TTC549 (cell line): ENCODE results near the gene RBP5.

Experiments used
- FAIRE-seq: peaks from 2 replicates; lab custom pipeline; 2012; peaks lifted over from hg19 to GRCh38; lab: Jason Lieb, UNC

The RBP5 gene

GRCh38 chr12:7101047-7101693, 27.5 kb downstream of the RBP5 start:
- FAIRE-seq, result no peak

DNA sequence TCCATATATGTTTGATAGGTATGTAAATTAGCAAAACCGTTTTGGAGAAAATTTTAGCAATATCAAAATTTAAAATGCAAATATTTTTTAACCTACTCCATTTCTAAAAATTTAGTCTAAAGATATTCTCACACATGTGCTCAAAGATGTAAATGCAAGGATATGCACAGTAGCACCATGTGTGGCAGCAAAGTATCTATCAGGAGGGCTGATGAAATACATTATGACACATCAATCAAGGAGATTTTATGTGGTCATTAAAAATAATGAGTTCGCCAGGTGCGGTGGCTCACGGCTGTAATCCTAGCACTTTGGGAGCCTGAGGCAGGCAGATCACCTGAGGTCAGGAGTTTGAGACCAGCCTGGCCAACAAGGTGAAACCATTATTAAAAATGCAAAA, 28.4 kb downstream of the RBP5 start:
- FAIRE-seq, result no peak

DNA sequence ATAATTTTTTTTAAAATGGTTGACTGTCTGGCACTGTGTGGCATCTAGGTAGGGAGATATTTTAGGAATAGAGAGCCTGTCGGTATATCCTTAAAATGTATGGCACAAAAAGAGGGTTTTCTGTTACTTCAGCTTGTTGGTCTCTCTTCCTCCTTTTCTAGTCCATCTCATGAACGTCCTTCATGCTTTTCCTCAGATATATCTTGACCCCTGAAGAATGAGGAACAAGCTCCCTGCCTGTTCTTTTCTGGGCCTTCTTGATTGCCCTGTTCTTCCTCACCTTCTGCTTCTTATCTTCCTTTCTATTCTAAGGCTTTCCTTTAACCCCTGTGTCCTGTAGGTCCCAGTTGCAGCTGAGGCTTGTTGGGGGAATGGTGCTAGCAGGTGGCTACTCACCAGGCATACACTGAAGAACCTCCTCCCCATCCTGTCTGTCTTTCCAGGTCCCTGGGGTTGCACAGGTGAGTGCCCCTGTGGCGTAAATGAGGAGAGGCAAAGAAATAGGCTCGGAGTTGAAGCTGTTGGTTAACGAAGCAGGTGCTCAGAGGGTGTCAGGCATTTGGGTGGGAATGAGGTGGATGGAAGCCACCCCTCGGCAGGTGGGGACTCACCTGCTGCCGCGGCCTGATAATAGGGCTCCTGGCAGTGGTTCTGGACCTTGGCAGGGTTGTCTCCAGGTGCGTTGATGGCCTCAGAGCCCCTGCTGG, 29.2 kb downstream of the RBP5 start:
- FAIRE-seq, result no peak

DNA sequence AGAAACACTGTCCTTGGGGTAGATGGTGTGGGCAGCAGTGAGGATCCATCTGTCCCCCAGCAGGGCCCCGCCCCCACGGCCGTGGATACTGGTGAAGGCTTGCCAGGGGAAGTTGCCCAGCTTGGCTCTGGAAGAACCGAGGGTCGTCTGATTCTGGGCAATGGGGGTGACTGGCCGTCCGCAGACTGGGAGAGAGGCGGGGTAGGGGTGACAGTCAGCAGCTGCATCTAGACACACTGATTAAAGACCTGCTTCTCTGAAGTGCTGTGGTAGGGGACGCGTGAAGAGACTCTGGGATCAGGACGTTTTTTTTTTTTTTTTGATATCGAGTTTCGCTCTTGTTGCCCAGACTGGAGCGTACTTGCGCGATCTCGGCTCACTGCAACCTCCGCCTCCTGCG, 31.7 kb downstream of the RBP5 start:
- no peak for FAIRE-seq

DNA sequence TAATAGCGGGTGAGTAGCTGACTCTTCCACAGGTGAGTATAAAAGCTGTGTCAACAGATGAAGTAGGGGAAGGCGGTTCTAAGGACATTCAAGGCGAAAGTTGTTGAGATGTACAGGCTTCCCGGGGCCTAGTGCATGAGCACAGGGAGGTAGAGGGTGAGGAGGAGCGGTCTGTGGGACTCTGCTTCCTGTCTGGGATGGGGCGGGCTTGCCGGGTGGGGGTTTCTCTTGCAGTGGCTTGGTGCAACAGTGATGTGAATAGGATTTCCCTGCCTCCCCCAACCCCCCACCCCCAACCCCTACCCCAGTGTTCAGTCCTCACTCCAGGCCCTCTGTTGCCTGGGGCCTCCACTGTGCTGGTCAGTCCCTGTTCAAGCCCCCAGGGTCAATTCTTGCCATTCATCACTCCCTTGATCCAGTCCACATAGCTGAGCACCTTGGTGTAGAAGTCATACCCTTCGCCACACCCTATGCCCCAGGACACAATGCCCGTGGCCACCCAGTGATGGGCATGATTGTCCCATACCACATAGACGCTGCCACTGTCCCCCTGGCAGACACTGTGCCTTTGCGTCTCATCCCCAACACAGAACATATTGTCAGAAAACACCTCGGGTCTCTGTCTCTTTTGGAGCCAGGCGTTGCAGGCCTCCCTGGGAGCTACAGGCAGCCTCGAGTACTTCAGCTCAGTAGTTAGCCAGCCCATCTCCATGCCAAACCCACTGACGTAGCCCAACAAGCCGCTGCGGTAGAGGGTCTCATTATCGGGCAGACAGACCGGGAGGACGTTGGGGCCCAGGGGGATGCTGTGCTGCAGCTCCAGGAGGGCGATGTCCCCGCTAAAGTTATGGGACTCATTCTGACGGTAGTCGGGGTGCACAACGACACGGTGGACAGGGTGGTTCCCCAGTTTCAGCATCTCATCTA, 32.4 kb downstream of the RBP5 start:
- no peak for FAIRE-seq

DNA sequence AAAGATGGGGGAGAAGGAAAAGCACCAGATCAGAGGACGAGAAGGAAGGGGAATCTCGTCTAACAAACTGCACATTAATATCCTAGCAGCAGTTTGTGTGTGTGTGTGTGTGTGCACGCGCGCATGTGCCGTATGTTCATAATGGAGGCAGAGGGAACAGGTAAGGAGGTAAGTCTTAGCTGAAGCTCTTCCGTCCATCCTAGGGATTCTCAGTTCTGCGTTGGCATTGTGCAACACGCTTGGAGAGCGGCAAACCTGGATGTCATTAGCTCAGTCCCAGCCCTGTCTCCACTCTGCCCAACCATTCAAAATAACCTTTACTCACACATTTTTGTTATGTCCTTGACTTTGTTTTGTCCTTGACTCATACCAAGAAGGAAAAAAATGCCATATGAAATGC, 34.8 kb downstream of the RBP5 start:
- FAIRE-seq, result no peak

DNA sequence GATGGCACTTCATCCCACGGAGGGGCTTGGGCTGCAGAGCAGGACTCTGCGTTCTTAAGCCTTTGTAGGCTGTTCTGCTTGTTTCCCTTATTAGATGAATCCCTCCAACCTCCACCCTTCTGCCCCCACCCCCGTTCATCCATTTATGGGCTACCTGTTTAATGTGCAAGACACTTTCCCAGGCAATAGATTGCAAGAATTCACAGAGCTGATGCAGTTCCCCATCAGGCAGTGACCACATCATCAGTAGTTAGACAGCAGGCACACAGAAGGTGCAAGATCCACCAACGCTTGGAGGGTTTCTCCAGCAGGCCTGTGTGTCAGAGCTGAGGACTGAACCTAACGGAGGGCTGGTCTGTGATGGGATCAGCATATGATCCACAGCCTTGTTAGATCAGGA, 35.2 kb downstream of the RBP5 start:
- FAIRE-seq, result no peak

DNA sequence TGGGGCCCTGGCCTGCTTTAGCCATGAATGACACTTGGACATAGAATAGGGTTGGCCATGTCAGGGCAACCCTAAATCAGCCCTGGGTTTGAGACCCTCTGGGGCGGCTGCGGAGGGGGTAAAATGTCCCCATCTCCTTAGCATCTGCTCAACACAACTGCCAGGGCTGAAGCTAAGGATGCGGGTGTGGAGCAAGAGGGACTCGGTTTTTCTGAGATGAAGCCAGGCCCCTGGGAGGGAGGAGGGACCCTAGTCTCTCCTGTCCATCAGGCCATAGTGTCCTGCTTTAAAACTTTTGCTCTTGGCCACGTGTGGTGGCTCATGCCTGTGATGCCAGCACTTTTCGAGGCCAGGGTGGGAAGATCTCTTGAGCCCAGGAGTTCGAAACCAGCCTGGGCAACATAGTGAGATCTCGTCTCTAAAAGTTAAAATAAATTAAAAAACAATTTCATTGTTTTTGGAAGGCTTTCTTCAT, 35.7 kb downstream of the RBP5 start:
- FAIRE-seq, result no peak

GRCh38 chr12:7092229-7092985, 36.3 kb downstream of the RBP5 start, which contains the start of gene C1R:
TSS of gene C1R (minus strand) at chr12:7092445. CDS start at chr12:7092388, 57 bp downstream.
- FAIRE-seq, result peak; percentile 11

DNA sequence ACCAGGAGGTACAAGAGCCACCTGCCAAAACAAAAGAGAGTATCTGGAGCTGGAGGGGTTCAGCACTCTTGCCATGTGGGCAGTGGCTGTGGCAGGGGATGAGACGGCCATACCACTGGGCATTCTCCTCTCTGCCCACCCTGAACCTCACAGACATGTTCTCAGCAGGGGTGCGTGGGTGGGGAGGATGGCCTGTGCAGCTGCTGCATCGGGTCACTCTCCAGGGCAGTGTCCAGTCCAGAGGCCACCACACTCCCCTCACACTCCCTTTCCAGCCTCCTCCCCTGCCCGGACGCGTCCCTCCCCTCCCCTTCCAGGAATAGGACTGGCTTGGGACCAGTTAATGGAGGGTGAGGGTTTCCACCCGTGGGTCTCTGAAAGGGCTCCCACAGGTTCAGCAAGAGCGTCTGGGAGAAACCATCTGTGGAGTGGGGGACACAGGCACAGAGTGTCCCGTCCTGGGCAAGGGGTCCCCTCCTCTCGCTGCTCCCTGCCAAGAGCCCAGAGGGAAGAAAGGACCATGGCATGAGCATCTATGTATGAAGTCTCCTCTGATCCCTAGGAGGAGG, 36.9 kb downstream of the RBP5 start:
- FAIRE-seq, result no peak

DNA sequence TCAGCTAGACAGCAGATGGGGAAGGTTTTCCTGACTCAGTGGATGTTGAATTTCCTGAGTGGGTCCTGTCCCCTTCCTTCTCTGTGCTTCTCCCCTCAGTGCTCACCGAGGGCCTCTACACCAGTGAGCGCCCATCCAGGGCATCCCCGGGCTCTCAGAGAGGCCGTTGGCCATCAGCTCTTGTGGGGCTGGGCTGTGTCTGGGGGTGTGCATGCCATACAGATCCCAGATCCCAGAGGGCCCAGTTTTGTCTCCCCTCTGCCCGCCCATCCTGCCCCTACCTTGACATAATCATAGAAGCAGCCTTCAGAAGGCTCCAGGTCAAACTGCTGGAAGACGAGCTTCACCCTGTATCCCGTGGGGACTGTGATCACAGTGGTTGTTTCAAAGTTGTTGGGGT, 37.5 kb downstream of the RBP5 start:
- FAIRE-seq, result no peak

DNA sequence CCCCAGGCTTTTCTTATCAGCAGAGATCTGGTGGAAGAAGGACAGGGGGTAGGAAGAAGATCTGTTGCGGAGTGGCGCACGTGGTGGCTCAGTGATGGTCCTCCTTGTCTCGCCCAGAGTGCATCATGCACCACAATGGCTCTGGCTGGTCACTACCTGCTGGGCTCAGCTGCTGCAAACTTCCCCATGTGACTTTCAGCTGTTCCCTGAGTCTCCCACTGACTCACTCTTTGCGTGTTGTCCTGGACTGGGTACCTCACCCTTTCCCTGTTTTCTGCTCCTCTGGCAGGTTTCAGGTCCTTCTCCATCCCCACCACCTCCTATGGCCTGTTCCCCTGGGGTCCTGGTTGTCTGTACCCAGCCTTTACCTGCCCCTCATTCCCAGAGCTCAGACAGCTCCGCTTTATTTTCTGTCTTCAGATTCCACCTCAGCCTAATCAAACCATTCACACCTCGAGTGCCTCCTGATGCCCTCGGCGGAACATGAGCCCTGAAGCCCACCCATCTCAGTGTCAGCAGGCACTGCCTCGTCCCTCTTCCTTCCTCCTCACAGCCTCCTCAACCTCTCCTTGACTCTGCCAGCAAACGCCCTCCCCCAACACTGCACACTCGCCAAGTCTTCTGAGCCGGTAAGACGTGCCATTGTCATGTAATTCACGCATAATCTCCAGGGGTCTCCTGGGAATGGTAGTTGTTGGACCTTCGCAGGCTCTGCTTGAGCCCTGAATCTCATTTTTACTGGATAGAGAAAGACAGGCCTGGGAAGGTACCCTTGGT, 38.3 kb downstream of the RBP5 start:
- FAIRE-seq, result no peak

DNA sequence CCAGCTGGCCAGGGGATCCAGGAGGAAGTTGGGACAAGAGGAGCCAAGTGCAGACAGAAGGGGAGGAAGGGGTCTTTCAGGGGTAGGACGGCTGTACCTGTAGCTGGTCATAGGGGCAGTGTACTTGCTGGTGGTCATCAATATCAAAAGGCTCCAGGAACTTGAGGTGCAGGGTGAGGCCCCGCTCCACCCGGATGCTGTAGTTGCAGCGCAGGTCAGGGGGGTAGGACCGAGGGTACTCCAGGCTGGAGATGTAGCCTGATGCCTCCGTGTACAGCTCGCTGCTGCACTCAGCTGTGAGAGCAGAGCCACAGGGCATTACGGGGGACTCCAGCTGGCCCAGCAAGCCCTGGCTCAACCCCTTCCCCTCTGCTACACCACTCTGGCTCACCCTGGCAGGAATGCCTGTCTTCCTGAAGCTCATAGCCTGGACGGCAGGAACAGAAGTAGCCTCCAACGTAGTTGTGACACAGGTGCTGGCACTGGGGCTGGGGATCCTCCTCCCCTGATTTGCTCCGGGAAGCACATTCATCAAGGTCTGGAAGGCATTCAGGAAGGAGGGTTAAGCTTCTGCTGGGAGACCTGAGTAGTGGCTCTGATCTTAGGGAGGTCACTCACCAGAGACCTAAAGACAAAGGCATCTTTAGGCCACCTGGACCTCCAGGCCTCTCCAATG, 39.4 kb downstream of the RBP5 start:
- no peak for FAIRE-seq

DNA sequence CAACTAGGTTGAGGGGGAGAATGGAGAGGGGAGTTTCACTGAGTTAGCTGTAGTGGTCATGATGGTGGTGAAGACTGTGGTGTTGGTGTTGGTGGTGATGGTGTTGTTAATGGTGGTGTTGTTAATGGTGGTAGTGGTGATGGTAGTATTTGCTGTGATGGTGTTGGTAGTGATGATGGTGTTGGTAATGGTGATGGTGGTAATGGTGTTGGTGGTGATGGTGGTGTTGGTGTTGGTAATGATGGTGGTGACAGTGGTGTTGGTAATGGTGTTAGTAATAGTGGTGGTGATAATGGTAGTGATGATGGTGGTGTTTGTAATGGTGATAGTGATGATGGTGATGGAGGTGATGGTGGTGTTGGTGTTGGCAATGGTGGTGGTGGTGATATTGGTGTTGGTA, 45.6 kb downstream of the RBP5 start:
- no peak for FAIRE-seq

DNA sequence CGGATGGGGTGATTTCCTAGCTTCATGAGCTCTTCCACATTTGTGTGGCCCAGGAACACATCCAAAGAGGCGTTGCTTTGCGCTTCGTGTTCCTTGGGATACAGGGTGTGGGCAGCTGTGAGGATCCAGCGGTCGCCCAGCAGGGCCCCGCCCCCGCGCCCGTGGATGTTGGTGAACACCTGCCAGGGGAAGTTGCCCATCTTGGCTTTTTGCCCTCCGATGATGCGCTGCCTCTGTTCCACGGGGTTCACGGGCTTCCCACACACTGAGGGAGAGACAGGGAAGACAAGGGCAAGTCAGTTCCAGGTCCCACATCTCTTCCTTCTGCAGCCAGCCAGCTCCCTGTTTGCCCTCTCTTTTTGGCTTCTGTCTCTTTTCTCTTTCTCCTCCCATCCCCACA, 47.7 kb downstream of the RBP5 start:
- FAIRE-seq, result no peak

GRCh38 chr12:7079826-7080125, 48.9 kb downstream of the RBP5 start:
- no peak for FAIRE-seq

- no peak for FAIRE-seq
Observed at GRCh38 chr12:7078163-7078562, 50.5 kb downstream of the RBP5 start.

GRCh38 chr12:7076493-7076892, 52.2 kb downstream of the RBP5 start:
- no peak for FAIRE-seq

DNA sequence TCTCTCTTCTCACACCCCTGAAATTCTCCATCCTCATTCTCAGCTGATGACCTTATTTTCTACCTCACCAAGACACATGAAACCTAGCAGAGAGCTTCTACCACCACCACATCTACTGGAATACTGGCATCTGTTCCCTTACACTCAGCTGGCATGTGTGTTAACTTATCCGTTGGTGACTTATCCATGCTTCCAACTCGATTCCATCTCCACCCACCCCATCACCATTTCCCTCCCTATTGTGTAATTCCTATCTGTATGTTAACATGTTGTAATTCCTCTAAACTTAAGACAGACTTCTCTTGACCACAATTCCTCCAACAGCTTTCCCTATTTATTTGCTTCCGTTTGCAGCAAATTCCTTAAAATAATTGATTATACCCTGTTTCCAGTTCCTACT, 52.8 kb downstream of the RBP5 start:
- FAIRE-seq, result no peak

DNA sequence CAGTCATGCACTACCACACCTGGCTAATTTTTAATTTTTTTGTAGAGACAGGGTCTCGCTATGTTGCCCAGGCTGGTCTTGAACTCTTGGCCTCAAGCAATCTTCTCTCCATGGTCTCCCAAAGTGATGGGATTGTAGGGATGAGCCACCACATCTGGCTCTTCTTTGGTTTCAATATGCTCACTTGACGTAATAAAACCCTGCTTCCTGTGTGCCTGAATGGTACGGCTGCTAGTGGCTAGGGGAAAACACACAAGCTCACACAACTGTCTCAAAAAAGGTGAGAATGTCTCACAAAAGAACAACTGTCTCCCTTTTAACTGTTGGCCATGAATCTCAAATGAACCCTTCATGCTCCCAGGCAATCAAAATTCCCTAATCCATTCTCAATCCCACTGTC, 53.2 kb downstream of the RBP5 start:
- FAIRE-seq, result no peak

DNA sequence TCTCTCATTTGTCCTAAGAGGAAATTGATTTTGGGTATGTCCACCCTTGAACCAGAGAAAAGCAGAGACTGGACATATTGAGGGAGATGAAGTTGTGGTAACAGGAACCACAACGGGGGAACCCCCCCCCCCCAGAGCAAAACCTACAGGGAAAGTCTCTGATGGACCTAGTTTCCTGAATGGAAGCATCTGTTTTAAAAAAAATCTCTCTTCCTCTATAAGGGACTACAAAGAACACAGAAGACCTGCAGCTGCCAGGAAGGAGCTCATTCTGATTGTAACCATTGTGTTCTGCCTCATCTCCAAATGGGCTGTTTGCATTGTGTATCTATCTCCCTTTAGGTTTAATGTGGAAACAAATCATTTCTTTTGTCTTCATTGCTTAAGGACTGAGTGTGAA, 54.7 kb downstream of the RBP5 start:
- no peak for FAIRE-seq
